GM18517 (cell line): ENCODE results near the gene CHID1.

Source experiments
- ATAC-seq: cut with Tn5 transposase; IDR thresholded peaks from one replicate; pipeline ENCODE4 v1.9.1; 2021; ENCODE audit warnings: mild to moderate bottlenecking, moderate library complexity; ENCODE audit not compliant: unreplicated experiment

The CHID1 gene

DNA sequence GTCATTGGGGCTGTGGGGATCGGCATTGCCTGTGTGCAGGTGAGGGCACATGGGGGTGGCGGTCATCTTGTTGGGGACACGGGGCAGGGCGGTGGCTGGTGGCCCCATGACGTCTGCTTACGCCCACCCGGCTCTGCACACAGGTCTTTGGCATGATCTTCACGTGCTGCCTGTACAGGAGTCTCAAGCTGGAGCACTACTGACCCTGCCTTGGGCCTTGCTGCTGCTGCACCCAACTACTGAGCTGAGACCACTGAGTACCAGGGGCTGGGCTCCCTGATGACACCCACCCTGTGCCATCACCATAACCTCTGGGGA, 72.7 kb downstream of the CHID1 start:
- ATAC-seq, result no peak

DNA sequence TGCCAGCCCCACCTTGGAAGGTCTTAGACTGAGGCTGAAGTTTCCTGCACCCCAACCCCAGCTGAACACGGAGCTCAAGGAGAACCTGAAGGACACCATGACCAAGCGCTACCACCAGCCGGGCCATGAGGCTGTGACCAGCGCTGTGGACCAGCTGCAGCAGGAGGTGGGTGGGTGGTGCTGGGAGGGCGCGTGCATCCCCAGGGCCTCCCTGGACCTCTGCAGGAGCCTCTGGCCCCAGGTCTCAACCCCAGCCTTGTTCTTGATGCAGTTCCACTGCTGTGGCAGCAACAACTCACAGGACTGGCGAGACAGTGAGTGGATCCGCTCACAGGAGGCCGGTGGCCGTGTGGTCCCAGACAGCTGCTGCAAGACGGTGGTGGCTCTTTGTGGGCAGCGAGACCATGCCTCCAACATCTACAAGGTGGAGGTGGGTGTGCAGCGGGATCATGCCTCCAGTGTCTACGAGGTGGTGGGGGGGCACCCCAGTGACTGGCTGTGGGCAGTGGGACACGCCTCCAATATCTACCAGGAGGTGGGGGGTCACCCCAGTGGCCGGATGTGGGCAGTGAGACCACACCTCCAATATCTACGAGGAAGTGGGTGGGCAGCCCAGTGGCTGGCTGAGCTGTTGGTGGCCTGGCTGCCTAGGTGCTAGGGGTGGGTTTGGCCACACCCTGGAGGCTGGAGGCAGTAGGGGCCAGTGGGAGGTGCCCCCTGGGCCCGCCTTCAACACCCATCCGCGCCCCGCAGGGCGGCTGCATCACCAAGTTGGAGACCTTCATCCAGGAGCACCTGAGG, 73.2 kb downstream of the CHID1 start:
- ATAC-seq, result no peak

DNA sequence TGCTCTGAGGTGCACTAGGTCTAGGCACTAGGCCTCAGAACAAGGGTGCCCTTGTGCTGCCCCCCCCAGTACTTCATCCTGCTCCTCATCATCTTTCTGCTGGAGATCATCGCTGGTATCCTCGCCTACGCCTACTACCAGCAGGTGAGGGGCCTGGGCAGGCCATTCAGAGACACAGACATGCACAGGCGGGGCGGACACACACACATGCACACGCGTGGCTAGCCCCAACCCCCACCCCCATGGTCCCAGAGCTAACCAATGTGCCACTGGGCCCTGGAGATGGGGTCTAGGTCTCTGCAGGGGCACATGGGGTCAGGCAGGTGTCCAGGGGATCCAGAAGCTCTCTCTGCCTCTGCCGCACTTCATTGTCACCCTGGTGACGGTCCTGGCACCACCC, 73.9 kb downstream of the CHID1 start:
- ATAC-seq, result no peak

DNA sequence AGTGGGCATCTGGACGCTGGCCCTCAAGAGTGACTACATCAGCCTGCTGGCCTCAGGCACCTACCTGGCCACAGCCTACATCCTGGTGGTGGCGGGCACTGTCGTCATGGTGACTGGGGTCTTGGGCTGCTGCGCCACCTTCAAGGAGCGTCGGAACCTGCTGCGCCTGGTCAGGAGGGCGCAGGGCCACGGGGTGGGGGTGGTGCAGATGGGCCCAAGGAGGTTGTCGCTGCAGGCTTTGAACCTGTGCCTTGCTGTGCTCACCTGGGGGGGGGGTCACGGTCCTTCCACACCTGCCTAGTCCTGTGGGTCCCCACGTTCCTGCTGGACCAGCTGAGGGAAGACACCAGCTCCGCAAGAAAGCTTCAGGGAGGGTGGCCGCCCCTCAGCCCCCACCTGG, 74.3 kb downstream of the CHID1 start:
- ATAC-seq, result no peak

DNA sequence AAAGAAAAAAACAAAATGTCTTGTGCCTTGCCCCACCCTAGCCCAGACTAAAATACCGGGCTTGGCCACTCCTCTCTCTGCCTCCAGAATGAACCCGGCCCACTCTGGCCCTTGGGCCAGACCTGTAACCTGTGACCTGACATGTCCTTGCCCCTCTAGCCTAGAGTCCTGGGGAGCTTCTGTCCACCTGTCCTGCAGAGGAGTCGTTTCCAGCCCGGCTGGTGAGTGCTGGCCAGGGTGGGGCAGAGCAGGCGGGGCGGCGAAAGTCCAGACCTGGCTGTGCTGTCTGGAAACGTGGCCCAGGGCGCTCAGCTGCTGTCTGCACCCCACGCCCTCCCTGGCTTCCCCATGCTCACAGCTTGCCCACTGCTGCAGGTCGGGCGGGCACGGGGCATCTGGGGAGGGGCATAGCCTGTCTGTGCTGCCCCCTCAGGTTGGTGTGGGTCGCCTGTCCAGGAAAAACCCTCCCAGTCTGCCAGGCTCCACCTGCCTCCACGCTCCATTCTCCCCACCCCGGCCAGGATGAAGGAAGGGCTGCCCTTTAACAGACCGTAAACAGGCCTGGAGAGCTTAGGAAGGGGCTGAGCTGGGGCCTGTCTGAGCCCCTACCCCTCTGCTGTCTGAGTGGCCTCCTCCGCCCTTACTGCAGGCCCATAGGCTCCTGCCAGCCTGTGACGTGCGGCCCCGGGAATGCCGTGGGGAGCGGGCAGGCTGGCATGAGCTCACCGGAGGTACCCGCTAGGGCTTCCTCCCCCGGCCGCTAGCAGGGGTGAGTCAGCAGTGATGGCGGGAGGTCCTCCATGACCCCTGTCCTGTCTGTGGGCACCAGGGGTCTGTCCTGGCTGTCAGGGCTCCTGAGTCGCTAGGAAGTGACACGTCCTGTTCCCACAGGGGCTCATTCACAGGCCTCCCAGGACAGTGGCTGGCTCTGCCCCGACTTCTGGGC, 76.0 kb downstream of the CHID1 start:
- no peak for ATAC-seq

DNA sequence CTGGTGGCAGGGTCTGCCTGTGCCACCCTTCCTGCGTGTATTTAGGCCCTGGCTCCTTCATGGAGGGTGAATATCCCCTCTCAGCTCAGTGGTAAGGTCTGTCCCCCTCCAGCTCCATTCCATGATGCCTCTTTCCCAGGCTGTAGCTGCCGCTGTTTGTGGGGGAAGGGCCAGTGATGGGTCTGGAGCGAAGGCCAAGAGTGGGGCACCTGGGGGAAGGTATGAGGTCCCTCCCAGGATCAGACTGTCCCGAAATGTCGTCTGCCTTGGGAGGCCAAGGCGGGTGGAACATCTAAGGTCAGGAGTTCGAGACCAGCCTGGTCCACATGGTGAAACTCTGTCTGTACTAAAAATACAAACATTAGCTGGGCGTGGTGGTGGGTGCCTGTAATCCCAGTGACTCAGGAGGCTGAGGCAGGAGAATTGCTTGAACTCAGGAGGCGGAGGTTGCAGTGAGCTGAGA, 76.7 kb downstream of the CHID1 start:
- ATAC-seq, result no peak

DNA sequence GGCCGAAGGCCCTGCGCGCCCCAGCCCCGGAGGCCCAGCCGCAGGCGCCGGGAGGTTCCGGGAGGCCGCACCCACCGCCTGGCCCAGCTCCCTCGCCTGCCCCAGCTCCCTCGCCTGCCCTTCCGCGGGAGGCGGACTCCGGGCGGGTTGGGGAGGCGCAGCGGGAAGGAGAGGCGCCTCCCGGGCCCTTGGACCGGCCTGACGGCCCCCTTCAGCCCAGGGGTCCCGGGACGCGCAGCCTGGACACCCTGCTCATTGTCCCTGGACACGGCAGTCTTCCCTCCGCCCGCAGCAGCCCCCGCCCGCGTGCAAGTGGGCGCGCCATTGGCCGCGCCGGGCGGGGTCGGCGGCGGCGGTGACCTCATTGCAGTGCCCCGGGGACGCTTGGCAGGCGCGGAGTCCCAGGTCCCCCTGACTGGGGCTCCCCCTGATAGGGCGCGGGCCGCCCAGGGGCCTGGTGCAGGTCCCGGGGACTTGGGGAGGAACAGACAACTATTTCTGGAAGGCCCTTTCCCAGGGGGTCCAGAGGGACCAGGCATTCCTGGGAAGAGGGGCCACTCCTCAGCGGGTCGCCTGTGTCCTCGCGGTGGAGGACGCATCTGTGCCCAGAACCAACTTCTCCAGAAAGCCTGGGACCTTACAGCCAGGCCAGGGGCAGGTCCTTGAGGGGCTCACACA, 77.4 kb downstream of the CHID1 start:
- no peak for ATAC-seq

DNA sequence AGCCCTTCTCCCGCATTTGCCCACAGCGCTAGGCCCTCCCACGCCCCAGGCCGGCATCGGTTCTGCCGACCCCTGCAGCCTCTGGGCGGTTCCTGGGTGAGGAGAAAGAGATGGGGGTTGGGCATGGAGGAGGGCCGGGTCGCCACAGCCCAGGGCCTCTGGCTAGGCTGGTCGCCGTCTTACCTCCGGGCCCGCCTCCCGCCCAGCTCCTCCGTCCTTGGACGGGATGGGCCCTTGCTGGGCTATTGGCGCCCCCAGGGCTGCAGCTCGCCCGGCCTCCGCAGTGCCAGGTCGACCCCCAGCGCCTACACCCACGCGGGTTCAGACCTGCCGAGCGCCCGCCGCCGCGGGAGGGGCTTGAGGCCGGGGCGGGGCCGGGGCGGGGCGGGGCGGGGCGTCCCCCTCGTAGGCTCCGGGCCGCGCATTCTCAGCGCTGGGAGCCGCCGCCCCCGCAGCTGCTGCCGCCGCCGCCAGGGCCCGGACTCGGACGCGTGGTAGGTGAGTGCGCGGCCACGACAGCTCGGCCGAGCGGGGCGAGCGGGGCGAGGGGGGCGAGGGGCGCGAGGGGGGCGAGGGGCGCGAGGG, 78.0 kb downstream of the CHID1 start, which contains the start of gene CD151:
CD151 (plus strand) TSS at position 424 of the 585 bp plus-strand sequence. CDS start 3,118 bp downstream, outside the sequence.
- no peak for ATAC-seq

DNA sequence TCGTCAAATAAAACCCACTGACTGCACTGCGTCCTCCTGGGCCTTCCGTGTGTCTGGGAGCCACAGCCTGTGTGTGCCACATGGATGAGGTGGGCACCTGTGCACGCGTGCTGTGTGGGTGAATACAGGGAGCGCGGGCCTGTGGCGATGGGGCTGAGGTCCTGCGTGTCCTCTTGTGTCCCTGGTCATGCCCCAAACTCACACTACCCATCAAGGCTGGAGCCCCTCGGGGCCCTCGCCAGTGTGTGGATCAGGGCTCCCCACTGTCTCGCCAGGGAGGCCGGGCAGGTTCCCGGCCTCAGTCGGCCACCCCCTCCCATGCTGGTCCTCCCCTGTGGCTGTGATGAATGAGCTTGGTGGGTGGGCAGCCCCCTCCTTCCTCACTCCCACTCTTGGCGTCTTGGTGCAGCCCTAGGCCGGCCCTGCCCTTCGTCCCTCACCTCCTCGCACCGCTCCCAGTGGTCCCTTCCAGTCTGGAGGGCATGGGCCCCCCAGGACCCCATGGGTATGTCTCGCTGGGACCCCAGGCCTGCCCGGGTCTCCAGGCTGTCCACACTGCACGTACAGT, 78.6 kb downstream of the CHID1 start:
- no peak for ATAC-seq

DNA sequence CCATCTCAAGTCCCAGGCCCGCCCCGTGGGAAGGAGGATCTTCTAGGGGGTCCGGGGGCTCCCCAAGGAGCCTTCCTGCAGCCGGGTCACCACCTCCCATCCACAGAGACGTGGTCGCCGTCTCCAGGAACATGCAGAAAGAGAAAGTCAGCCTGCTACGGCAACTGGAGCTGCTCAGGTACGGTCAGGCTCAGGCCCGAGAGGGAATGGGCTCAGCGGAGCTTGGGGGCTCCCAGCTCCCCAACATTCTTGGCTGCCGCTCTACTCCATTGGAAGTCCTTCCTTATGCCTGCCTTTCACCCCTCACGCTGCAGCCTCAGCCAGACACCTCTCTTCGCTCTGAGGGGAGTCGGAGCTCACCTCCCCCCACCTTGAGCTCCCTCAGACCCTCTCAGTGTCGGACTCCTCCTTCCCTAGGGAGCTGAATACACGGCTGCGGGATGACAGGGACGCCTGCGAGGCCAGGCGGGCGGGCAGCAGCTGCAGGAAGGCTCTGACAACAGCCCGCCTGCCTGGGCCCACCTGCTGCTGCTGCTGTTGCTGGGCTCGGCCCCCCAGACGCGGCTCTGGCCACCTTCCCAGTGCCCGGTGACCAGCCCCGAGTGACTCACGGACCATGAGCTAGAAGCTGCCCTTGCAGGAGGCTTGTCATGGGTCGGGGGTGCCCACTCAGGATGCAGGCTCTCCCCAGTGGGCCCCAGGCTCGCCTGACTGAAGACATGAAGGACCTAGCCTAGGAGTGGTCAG, 79.3 kb downstream of the CHID1 start:
- no peak for ATAC-seq

DNA sequence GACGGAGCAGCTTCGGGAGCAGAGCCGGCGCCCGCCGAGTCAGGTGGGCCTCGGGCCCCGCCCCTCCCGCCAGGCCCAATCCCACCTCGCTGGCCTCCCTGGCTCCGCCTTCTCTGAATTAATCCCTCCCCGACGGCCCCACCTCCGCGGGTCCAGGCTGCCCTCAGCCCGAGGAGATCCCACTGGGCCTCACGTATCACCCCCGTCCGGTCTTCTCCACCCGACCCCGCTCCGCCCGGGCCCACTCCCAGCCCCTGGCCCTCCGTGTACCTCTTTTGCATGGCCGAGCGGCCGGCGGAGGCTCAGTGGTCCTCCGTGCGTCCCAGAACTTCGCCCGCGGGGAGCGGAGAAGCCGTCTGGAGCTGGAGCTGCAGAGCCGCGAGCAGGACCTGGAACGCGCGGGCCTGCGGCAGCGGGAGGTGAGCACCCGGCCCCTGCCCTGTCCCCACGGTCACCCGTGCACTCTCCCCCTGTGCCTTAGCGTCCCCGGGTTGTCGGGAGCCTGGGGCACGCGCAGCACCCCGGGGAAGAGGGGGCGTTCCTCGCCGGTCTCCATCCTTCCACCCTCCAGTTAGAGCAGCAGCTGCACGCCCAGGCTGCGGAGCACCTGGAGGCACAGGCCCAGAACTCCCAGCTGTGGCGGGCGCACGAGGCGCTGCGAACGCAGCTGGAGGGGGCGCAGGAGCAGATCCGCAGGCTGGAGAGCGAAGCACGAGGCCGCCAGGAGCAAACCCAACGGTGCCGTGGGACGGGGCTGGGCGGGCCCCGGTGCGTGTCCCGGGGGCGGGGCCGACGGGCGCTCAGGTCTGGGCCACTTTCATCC, 80.1 kb downstream of the CHID1 start:
- ATAC-seq, result no peak

DNA sequence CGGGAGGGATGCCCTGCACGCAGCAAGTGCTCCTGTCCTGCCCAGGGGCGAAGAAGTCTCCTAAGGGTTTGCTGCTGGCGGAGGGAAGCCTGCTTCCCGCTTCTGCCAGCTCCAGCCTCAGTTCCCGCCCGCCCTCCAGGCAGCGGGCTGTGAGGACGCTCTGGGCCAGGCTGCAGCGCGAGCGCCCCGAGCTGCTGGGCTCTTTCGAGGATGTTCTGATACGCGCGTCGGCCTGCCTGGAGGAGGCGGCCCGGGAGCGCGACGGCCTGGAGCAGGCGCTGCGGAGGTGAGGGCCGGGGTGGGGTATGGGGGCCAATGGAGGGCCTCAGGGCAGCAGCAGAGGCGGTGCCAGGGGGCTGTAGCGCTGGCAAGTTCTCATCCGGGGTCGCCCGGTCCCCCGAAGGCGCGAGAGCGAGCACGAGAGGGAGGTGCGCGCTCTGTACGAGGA, 80.7 kb downstream of the CHID1 start:
- ATAC-seq, result no peak

DNA sequence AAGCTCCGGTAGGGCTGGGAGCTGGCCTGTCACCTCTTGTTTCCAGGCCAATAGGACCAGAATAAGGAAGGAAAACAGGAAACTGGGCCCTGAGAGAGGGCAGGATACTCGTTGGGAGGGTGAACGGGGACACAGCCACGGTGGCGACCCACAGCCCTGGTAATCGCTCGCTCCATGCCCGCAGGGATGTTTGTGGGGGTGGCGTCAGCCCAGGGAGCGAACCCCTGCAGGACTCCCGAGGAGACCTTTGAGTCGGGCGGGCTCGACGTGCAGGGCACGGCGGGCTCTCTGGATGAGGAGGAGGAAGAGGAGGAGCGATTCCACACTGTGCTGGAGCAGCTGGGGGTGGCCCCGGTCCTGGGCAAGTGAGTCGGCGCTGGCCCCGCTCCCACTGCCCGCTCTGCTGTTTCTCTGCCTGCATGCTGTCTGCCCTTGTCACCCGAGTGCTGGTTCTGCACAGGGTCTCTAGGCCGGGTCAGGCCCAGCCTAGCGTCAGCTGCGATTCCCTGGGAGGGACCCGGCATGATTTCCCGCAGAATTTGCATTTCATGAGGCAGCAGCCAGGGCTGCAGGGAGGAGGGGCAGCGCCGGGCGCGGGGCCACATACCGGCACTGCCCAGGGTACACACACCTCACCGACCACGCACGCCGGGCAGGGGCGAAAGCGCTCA, 81.3 kb downstream of the CHID1 start:
- ATAC-seq, result no peak

DNA sequence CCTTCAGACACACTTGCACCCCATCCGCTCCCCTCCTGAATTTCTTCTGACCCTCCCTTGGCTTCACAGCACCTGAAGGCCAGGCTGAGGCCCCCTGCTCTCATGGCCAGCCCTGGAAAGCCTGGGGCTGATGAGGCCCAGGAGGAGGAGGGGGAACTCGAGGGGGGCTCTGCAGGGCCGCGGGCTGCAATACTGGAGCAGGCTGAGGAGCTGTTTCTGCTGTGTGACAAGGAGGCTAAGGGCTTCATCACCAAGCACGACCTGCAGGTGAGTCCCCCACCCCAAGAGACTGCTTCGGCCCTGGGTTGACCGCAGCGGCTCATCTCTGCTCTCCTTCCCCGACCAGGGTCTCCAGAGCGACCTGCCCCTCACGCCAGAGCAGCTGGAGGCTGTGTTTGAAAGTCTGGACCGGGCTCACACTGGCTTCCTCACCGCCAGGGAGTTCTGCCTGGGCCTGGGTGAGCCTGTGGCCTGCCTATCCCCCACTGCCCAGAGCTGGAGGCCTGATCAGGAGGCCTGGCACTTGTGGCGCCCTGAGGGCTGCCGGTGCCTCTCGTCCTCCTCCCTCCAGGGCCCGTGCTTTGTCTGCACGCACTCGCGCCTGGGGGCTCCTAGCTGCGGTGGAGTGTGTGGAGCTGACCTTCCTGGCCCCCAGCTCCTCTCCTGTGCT, 82.0 kb downstream of the CHID1 start:
- ATAC-seq, result no peak

DNA sequence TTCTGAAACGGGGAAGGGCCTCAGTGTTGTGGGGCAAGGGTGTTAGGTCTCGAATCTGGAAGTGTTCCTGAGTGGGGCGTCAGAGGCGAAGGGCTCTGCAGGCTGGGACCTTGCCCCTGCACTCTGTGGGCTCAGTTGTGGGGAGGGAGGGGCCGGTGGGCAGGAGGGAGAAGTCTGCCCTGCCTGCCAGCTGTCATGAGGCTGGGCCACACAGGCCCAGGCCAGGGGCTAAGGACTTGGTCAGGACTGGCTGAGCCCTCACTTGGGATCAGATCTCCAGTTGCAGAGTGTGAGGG, 82.8 kb downstream of the CHID1 start, which contains the start of gene CRACR2B:
CRACR2B (plus strand) TSS at position 23 of the 296 bp plus-strand sequence. CDS start 689 bp downstream, outside the sequence.
- ATAC-seq, result no peak

DNA sequence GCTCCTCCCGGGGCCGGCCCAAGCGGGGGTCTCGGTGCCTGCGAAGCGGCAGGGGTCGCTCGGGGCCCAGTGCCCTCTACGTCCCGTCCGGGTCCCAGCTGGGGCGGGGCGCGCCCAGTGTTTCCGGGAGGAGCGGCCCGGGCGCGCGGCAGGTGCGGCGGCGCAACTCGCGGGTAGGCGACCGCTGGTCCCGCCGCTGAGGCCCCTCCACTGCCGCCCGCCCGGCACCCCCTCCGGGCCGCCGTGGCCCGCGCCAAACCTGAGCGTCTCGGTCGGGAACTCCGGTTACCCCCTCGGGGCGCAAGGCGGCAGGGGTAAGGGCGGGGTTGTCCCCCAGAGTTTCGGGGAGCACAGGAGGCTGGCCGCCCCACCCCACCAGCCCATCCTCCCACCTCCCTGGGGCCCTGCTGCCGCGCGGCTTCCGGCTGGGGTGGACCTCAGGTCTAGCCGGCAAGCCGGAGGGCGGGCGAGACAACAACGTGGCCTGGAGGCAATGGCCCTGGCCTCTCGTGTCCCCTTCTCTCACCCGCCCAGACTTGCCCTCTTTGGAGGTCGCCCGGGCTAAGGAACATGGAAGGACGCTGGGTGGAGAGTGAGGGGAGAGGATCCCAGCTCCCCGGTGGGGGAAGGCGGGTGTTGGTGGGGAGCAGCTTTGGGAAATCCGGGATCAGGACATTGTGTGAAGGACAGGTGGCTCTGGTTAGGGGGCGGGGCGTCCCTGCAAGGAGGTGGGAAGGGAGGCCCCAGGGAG, 83.3 kb downstream of the CHID1 start:
- ATAC-seq, result no peak

DNA sequence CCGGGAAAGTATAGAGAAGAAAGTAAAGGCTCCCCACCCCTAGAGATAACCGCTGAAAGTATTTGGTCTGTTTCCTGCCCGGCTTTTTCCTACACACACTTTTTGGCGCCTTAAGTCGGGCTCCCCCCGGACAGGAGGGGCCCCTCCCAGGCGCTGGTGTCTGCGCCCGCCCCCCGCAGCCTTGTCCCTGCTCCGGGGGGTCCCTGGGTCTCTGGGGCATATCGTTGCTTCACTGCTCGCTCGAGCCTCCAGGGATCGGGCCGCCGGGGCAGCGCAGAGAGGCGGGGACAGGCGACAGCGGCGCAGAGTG, 83.8 kb downstream of the CHID1 start:
- no peak for ATAC-seq
